ENCODE data around the gene IQSEC2.

DNA sequence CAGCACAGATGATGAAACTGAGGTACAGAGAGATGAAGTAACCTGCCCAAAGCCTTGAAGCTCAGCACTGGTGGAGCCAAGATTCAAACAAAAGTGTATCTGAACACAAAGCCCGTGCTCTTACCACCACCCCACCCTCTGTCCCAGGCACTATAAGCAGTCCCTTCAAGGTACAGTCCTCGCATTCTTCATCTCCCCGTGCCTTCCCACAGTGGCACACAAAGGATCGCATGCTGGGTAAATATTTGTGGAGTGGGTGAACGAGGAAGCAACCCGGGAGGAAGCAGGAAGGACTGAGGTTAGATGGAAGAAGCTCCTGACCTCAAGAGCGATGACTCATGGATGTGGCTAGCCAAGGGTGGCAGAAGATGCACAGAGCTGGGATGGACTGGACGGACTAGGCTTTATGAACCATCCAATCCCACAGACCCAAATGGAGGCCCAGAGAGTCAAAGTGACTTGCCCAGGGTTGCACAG, 18.4 kb downstream of the IQSEC2 start:
- TF ChIP-seq ZNF713 (CRISPR knock-in tag; IDR thresholded peaks at IDR 0.05) (no peak), NR0B2 (CRISPR knock-in tag; IDR thresholded peaks at IDR 0.05) (no peak), CTCF (CRISPR knock-in tag; IDR thresholded peaks at IDR 0.05) (no peak), ZNF331 (CRISPR knock-in tag; IDR thresholded peaks at IDR 0.05) (no peak), KDM5A (IDR thresholded peaks at IDR 0.05; ENCODE audit: borderline replicate concordance, low read length) (no peak), PHB2 (IDR thresholded peaks at IDR 0.05; ENCODE audit: partially characterized antibody) (no peak), TFDP2 (CRISPR knock-in tag; IDR thresholded peaks at IDR 0.05) (no peak)
